ENCODE data around the gene BPIFB1. TPM values are rescaled to one million over a fixed set of nuclear protein-coding genes. Genes with fewer than 3 reads are reported as not detected.
A peak's percentile ranks its signal among the peaks of the same experiment; 100 is the strongest.

The BPIFB1 gene
- total and polyA plus RNA-seq, 3 experiments from 2014 or later, result not detected

DNA sequence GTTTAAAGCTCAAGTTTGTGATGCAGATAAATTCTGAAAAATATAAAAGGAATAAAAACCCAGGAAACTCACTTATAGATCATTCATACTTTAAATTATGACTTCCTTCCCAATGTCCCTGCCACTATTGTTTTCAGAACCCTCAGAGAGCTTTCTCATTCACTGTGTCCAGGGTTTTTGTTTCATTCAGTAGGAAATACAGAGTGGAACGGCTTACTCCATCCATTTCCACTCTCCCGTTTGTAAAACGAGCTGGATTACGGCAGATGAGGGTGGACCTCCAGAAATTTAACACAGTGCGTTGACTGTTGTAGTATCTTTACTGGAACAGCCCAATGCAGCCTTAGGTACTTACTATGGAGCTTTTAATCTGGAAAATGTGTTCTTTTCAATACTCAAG is 23.6 kb upstream of the BPIFB1 start:
- peaks cover 19 to 60% of the 10 kb centered on the region in 2 donors for H3K27me3 Mint-ChIP-seq
- DNase-seq, result no peak
- H3K9me3 ChIP-seq (ENCODE audit: low read length), result no peaks in the 10 kb centered on the region
- peaks cover 4% of the 10 kb centered on the region for H3K27me3 ChIP-seq (ENCODE audit: insufficient read depth, low read length, poor library complexity, severe bottlenecking)
- no peak overlapping the region for H3K27ac Mint-ChIP-seq
- no peak overlapping the region for H3K4me3 ChIP-seq (ENCODE audit: low read length)
- POLR2A ChIA-PET, result no interaction called here
- H3K4me3 Mint-ChIP-seq, result no peak overlapping the region
- no peaks in the 10 kb centered on the region for H3K36me3 ChIP-seq (ENCODE audit: insufficient read depth, low read length)
- peaks cover 0 to 1% (median 0%) of the 10 kb centered on the region in 3 donors for H3K36me3 Mint-ChIP-seq
- CTCF ChIA-PET, result no interaction called here
- peaks cover 0 to 2% (median 0%) of the 10 kb centered on the region in 5 donors for H3K9me3 Mint-ChIP-seq
- H3K4me1 ChIP-seq (ENCODE audit: insufficient read depth, low read length), result no peaks in the 10 kb centered on the region
- H3K27ac ChIP-seq (ENCODE audit: low read depth, low read length), result no peak overlapping the region
- peaks cover 0 to 1% (median 0%) of the 10 kb centered on the region in 3 donors for H3K4me1 Mint-ChIP-seq

DNA sequence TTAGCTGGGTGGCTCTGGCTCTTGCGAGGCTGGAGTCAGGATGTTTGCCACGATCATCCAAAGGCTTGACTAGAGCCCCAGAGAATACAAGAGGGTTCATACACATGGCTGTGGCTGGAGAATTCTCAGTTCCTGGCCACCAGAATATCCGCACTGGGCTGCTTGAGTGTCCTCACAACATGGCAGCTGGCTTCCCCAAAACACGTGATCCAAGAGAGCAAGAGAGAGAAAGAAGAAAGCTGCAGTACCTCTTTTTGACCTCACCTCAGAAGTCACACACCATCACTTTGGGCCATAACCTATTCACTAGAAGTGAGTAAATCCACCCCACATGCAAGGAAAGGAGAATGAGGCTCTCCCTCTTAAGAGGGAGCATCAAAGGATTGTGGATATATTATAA is 21.5 kb upstream of the BPIFB1 start:
- no peak overlapping the region for H3K4me3 ChIP-seq (ENCODE audit: low read length)
- peaks cover 19 to 68% of the 10 kb centered on the region in 2 donors for H3K27me3 Mint-ChIP-seq
- H3K36me3 Mint-ChIP-seq, result no peaks in the 10 kb centered on the region
- H3K27me3 ChIP-seq (ENCODE audit: insufficient read depth, low read length, poor library complexity, severe bottlenecking), result peaks cover 4% of the 10 kb centered on the region
- H3K9me3 ChIP-seq (ENCODE audit: low read length), result no peaks in the 10 kb centered on the region
- H3K4me1 ChIP-seq (ENCODE audit: insufficient read depth, low read length), result no peaks in the 10 kb centered on the region
- peaks cover 0 to 4% (median 0%) of the 10 kb centered on the region in 5 donors for H3K9me3 Mint-ChIP-seq
- POLR2A ChIA-PET, result no interaction called here
- H3K27ac Mint-ChIP-seq, result no peak overlapping the region
- H3K4me1 Mint-ChIP-seq, result peaks cover 0 to 1% (median 0%) of the 10 kb centered on the region in 3 donors
- no peak overlapping the region for H3K27ac ChIP-seq (ENCODE audit: low read depth, low read length)
- no peak overlapping the region for H3K4me3 Mint-ChIP-seq
- no peaks in the 10 kb centered on the region for H3K36me3 ChIP-seq (ENCODE audit: insufficient read depth, low read length)
- no peak for DNase-seq
- CTCF ChIA-PET, result no interaction called here

DNA sequence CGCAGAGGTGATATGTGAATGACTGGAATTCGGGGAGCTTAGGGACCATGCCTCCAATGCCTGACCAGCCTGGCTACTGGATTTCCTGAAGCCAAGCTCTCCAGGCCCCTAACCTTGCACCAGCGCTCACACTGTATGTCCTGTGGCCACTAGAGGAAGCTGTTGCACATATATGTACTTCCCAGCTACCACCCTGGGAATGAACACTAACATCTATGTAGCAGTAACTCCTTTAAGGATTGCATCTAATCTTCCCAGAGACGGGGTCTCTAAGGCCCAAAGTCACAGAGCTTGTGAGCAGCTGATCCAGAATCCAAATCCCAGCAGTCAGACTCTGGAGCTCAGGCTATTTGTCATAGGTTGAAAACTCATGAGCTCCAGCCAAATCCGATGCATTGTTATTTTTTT is 20.4 kb upstream of the BPIFB1 start:
- Histone ChIP-seq H3K4me1 (ENCODE audit: insufficient read depth, low read length) (no peaks in the 10 kb centered on the region), H3K27me3 (ENCODE audit: insufficient read depth, low read length, poor library complexity, severe bottlenecking) (peaks cover 4% of the 10 kb centered on the region), H3K27ac (ENCODE audit: low read depth, low read length) (no peak overlapping the region), H3K36me3 (ENCODE audit: insufficient read depth, low read length) (no peaks in the 10 kb centered on the region), H3K9me3 (ENCODE audit: low read length) (no peaks in the 10 kb centered on the region), H3K4me3 (ENCODE audit: low read length) (no peak overlapping the region)
- Mint-ChIP-seq H3K27ac (peak overlapping the region in 1 of 8 donors; percentile 0), H3K4me1 (peaks cover 0 to 1% (median 0%) of the 10 kb centered on the region in 3 donors), H3K27me3 (peaks cover 31 to 75% of the 10 kb centered on the region in 2 donors), H3K36me3 (no peaks in the 10 kb centered on the region), H3K9me3 (peaks cover 0 to 4% (median 0%) of the 10 kb centered on the region in 5 donors), H3K4me3 (no peak overlapping the region)
- ChIA-PET POLR2A (no interaction called here), CTCF (interaction anchor here (1.0 kb wide), 1 partner anchor 37 kb away, joined by 3 read pairs; no protein-coding TSS in a partner anchor)
- no peak for DNase-seq

DNA sequence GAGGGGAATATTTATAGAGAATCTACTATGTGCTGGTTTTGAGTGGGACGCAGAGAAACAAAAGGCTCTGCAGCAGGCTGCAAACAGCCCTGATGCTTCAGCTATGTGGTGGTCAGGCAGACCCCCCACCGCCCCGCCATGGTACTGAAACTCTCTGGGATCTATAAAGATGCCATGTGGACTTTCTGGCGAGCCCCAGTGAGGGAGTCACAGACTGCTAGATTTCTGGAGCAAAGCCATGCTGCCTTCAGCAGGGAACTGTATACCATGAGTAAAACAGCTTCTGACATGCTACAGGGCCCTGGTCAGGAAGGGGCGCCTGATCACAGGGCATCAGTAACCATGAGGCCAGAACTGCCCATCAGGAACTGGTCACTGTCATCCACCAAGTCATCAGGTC is 19.2 kb upstream of the BPIFB1 start:
- peaks cover 0 to 4% (median 1%) of the 10 kb centered on the region in 3 donors for H3K36me3 Mint-ChIP-seq
- no peak overlapping the region for H3K27ac Mint-ChIP-seq
- H3K27ac ChIP-seq (ENCODE audit: low read depth, low read length), result no peak overlapping the region
- CTCF ChIA-PET, result no interaction called here
- peaks cover 0 to 1% (median 0%) of the 10 kb centered on the region in 3 donors for H3K4me1 Mint-ChIP-seq
- POLR2A ChIA-PET, result no interaction called here
- H3K4me1 ChIP-seq (ENCODE audit: insufficient read depth, low read length), result no peaks in the 10 kb centered on the region
- H3K27me3 ChIP-seq (ENCODE audit: insufficient read depth, low read length, poor library complexity, severe bottlenecking), result peaks cover 4% of the 10 kb centered on the region
- H3K9me3 ChIP-seq (ENCODE audit: low read length), result no peaks in the 10 kb centered on the region
- no peaks in the 10 kb centered on the region for H3K36me3 ChIP-seq (ENCODE audit: insufficient read depth, low read length)
- peaks cover 0 to 4% (median 0%) of the 10 kb centered on the region in 5 donors for H3K9me3 Mint-ChIP-seq
- H3K4me3 Mint-ChIP-seq, result no peak overlapping the region
- peaks cover 35 to 80% of the 10 kb centered on the region in 2 donors for H3K27me3 Mint-ChIP-seq
- H3K4me3 ChIP-seq (ENCODE audit: low read length), result no peak overlapping the region
- no peak for DNase-seq

DNA sequence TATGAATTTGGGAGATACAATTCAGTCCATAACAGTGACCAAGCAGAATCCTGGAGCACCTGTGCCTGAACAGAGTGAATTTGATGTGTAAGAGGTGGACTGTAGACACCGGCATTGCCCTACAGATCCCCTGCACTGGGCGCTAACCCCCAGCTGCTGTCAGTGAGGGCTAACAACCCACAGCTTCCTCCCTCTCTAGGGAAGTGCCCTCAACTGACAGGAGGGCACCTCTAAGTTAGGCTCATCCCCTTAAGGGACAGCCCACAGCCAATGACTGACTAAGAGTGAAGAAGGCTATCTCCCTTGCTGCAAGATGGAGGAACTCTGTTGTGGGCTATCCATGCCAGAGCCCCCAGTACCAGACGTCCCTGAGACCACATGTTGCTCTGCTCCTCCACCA is 15.3 kb upstream of the BPIFB1 start:
- Histone ChIP-seq H3K36me3 (ENCODE audit: insufficient read depth, low read length) (no peaks in the 10 kb centered on the region), H3K27me3 (ENCODE audit: insufficient read depth, low read length, poor library complexity, severe bottlenecking) (peaks cover 3% of the 10 kb centered on the region), H3K9me3 (ENCODE audit: low read length) (no peaks in the 10 kb centered on the region), H3K27ac (ENCODE audit: low read depth, low read length) (no peak overlapping the region), H3K4me3 (ENCODE audit: low read length) (no peak overlapping the region), H3K4me1 (ENCODE audit: insufficient read depth, low read length) (no peaks in the 10 kb centered on the region)
- Mint-ChIP-seq H3K27ac (no peak overlapping the region), H3K36me3 (peaks cover 0 to 4% (median 3%) of the 10 kb centered on the region in 3 donors), H3K27me3 (peaks cover 30 to 75% of the 10 kb centered on the region in 2 donors), H3K4me1 (no peaks in the 10 kb centered on the region), H3K9me3 (peaks cover 0 to 4% (median 0%) of the 10 kb centered on the region in 5 donors), H3K4me3 (peak overlapping the region in 1 of 7 donors; percentile 1)
- CTCF ChIA-PET, result no interaction called here
- POLR2A ChIA-PET, result no interaction called here
- no peak for DNase-seq

DNA sequence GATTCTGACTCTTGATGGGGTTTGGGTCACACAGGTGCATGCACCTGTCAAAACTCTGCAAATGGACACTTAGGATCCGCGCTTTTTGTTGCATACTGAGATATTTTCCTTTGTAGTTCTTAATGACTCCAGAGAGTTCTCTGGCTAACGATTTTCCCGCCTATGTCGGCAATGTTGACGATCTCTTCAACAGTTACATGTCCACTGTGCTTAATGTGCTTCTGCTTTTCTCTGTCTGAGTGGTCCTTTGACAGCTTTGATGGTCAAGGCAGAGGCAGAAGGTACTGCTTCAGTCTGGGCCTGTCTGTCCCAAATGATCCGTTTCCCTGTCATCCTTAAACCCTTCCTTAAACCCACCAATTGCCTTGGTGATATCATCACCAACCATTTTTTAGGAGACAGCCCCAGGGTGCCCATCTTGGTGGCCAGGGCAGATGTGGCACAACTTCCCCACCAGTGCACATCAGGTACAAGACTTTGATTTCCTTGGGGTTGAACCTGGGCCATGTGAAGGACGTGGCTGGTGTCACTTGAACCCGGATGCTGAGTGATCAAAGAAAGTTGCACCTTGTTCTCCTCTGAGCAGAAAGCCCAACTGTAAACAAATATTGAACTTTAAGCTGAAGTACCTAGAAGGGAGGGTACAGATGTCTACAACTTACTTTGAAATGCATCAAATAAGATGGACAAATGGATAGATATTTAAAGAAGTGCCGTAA is 10.7 kb upstream of the BPIFB1 start:
- no peak overlapping the region for H3K4me3 ChIP-seq (ENCODE audit: low read length)
- peaks cover 0 to 1% (median 0%) of the 10 kb centered on the region in 5 donors for H3K9me3 Mint-ChIP-seq
- ChIA-PET POLR2A (no interaction called here), CTCF (no interaction called here)
- no peaks in the 10 kb centered on the region for H3K27me3 ChIP-seq (ENCODE audit: insufficient read depth, low read length, poor library complexity, severe bottlenecking)
- no peak overlapping the region for H3K27ac Mint-ChIP-seq
- no peak overlapping the region for H3K4me3 Mint-ChIP-seq
- H3K36me3 Mint-ChIP-seq, result peaks cover 0 to 4% (median 3%) of the 10 kb centered on the region in 3 donors
- H3K27ac ChIP-seq (ENCODE audit: low read depth, low read length), result no peak overlapping the region
- no peak for DNase-seq
- H3K4me1 Mint-ChIP-seq, result no peaks in the 10 kb centered on the region
- H3K9me3 ChIP-seq (ENCODE audit: low read length), result no peaks in the 10 kb centered on the region
- no peaks in the 10 kb centered on the region for H3K36me3 ChIP-seq (ENCODE audit: insufficient read depth, low read length)
- no peaks in the 10 kb centered on the region for H3K4me1 ChIP-seq (ENCODE audit: insufficient read depth, low read length)
- H3K27me3 Mint-ChIP-seq, result peaks cover 8 to 46% of the 10 kb centered on the region in 2 donors

DNA sequence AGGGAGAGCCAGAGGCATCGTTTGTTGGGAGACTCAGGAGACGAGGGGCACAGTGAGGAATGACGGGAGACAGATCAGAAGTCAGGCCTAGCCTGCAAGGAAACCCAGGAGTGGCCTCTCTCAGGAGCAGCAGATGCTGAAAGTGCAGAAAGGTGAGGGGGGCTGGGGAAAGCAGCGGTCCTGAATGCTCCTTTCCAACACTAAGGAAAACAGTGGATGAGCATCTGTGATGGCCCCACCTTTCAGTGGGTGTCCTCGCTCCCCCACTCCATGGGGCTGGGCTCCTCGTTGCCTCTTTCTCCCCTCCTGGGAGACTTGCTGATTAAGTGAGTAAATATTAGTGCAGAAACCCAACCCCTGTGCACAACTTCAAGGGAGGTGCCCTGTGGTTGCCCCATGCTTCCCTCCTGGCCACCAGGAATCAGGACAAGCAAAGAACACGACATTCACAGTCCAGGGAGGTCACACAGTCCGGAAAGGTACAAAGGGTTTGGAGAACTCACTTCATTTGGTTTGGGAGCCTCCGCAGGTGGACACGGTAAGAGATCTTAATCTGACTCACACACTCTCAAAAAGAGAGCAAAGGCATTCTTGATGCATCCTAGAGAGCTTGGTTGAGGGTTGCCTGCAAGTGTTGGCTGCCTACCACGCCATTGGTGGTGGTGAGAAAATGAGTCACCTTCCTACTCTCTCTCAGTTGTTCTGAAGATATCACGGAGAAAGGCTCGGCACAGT is 9.7 kb upstream of the BPIFB1 start:
- peaks cover 0 to 1% (median 0%) of the 10 kb centered on the region in 5 donors for H3K9me3 Mint-ChIP-seq
- H3K4me1 ChIP-seq (ENCODE audit: insufficient read depth, low read length), result no peaks in the 10 kb centered on the region
- no peaks in the 10 kb centered on the region for H3K27me3 ChIP-seq (ENCODE audit: insufficient read depth, low read length, poor library complexity, severe bottlenecking)
- H3K9me3 ChIP-seq (ENCODE audit: low read length), result no peaks in the 10 kb centered on the region
- H3K27ac ChIP-seq (ENCODE audit: low read depth, low read length), result no peak overlapping the region
- peaks cover 0 to 2% (median 0%) of the 10 kb centered on the region in 3 donors for H3K36me3 Mint-ChIP-seq
- no peak for DNase-seq
- ChIA-PET CTCF (no interaction called here), POLR2A (no interaction called here)
- H3K27ac Mint-ChIP-seq, result no peak overlapping the region
- H3K4me3 Mint-ChIP-seq, result no peak overlapping the region
- no peaks in the 10 kb centered on the region for H3K36me3 ChIP-seq (ENCODE audit: insufficient read depth, low read length)
- H3K27me3 Mint-ChIP-seq, result peaks cover 0 to 45% of the 10 kb centered on the region in 2 donors
- no peak overlapping the region for H3K4me3 ChIP-seq (ENCODE audit: low read length)
- H3K4me1 Mint-ChIP-seq, result no peaks in the 10 kb centered on the region

DNA sequence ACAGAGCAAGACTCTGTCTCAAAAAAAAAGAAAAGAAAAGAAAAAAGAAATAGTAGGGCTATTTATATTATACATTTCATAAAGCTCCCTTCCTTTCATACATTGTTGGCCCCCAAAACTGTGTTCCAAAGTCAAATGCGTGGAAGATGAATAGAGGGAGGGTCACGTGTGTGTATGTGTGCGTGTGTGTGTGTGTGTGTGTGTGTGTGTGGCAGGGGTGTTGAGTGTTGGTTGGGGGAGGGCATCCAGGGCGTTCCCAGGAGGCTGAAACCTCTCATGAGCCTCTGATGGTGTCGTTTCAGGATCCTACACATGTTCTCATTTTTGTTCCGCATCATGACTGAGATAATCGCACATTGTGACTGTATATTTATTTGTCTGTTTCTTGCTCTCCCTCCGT is 7.8 kb upstream of the BPIFB1 start:
- Histone ChIP-seq H3K4me1 (ENCODE audit: insufficient read depth, low read length) (no peaks in the 10 kb centered on the region), H3K9me3 (ENCODE audit: low read length) (no peaks in the 10 kb centered on the region), H3K27ac (ENCODE audit: low read depth, low read length) (no peak overlapping the region), H3K4me3 (ENCODE audit: low read length) (no peak overlapping the region), H3K27me3 (ENCODE audit: insufficient read depth, low read length, poor library complexity, severe bottlenecking) (no peaks in the 10 kb centered on the region), H3K36me3 (ENCODE audit: insufficient read depth, low read length) (no peaks in the 10 kb centered on the region)
- Mint-ChIP-seq H3K36me3 (peaks cover 0 to 2% (median 0%) of the 10 kb centered on the region in 3 donors), H3K27me3 (peaks cover 4 to 44% of the 10 kb centered on the region in 2 donors), H3K4me3 (no peak overlapping the region), H3K27ac (peak overlapping the region in 1 of 8 donors; percentile 2), H3K4me1 (no peaks in the 10 kb centered on the region), H3K9me3 (peaks cover 0 to 1% (median 0%) of the 10 kb centered on the region in 5 donors)
- DNase-seq, result no peak
- ChIA-PET CTCF (no interaction called here), POLR2A (no interaction called here)

Measured in CD8-positive, alpha-beta memory T cell (primary cell).